Measurements from ENCODE around the gene KIF9.
"Not testable (repeated sequence)": the region's sequence is repeated elsewhere in the genome, so short reads cannot be mapped to it uniquely, and the experiment has no call there.

The KIF9 gene

DNA sequence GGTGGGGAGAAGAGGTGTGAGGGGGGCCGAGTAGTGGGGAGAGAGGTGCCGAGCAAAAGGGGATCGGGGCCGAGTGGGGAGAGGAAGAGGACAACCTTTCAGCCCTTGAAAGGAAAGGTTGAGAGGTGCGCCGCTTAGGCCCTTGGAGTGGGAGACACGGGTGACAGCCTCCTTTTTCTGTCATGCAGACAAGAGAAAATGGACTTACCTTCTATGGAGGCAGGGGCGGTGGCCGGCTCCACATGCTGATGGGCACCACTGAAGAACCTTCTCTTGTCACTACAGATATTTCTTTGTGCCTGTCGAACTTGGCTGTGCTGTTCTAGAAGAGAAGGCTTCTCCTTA is 566 bp upstream of the KIF9 start:
- DNase-seq (ENCODE audit: low spot score in 2 of 2), result peak in 1 of 2 experiments; percentile 46
- Histone ChIP-seq H3K4me3 (peak overlapping the region; percentile 94), H3K9me3 (no peaks in the 10 kb centered on the region), H3K36me3 (replicated peaks) (peaks cover 16% of the 10 kb centered on the region), H3K27me3 (ENCODE audit: low read depth) (no peaks in the 10 kb centered on the region), H3K4me1 (peaks cover 7% of the 10 kb centered on the region)
- in situ Hi-C loops (cut with MboI; ENCODE audit: low sequenced_read_pairs), result no loop called here

GRCh38 chr3:47280519-47280918 is 2.1 kb downstream of the KIF9 start:
- Histone ChIP-seq H3K27me3 (ENCODE audit: low read depth) (no peaks in the 10 kb centered on the region), H3K36me3 (replicated peaks) (no peaks in the 10 kb centered on the region; the same call in 1 of the 2 replicates), H3K9me3 (no peaks in the 10 kb centered on the region), H3K4me1 (peaks cover 6% of the 10 kb centered on the region), H3K4me3 (no peak overlapping the region)
- in situ Hi-C loops (cut with MboI; ENCODE audit: low sequenced_read_pairs), result no loop called here
- no peak for DNase-seq (ENCODE audit: low spot score in 2 of 2)

- no peak overlapping the region for H3K4me3 ChIP-seq
- no peaks in the 10 kb centered on the region; the same call in 1 of the 2 replicates for H3K4me1 ChIP-seq
- DNase-seq (ENCODE audit: low spot score in 2 of 2), result no peak
- H3K36me3 ChIP-seq (replicated peaks), result no peaks in the 10 kb centered on the region
- no peaks in the 10 kb centered on the region for H3K9me3 ChIP-seq
- H3K27me3 ChIP-seq (ENCODE audit: low read depth), result no peaks in the 10 kb centered on the region
- in situ Hi-C loops (cut with MboI; ENCODE audit: low sequenced_read_pairs), result no loop called here
Measured at GRCh38 chr3:47276558-47276957, 6.0 kb downstream of the KIF9 start.

DNA sequence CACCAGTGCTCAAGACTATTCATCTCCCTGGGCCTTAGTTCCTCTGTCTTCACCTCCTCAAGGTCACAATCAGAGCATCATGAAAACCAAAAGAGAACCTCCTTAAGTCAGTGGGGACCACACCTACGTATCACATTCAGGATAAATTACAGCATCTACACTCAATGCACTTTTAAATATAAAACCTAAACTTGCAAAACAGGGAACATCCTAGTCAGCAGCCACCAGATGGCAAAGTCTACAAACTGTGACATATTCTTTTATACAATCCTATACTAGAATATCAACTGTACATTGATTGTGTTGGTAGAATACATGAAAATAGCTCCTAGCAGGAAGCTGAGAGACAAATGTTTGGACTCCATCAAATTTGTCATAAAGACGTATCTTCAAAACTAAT is 7.9 kb downstream of the KIF9 start:
- Histone ChIP-seq H3K4me1 (no peaks in the 10 kb centered on the region), H3K36me3 (replicated peaks) (no peaks in the 10 kb centered on the region), H3K4me3 (no peak overlapping the region), H3K27me3 (ENCODE audit: low read depth) (no peaks in the 10 kb centered on the region), H3K9me3 (no peaks in the 10 kb centered on the region)
- DNase-seq (ENCODE audit: low spot score in 2 of 2), result no peak
- in situ Hi-C loops (cut with MboI; ENCODE audit: low sequenced_read_pairs), result no loop called here

- DNase-seq (ENCODE audit: low spot score in 2 of 2), result no peak
Measured at GRCh38 chr3:47273564-47273963, 9.0 kb downstream of the KIF9 start.

DNA sequence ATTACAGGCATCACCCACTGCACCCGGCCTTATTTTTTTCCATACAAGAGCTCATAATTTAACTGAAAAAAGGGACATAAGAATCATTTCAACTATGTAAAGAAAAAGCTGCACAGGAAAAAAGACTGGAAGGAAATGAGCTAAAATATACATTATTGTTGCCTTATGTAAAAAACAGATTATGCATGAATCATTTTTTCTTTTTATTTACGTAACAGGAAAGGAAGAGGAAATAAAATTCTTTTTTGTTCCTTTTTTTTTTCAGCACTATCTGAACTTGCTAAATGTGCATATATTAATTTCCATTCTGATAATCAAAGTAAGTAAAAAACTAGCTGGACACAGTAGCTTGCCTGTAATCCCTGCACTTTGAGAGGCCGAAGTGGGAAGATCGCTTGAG is 12.1 kb downstream of the KIF9 start:
- no peak for DNase-seq (ENCODE audit: low spot score in 2 of 2)
- H3K4me3 ChIP-seq, result no peak overlapping the region
- no peaks in the 10 kb centered on the region for H3K9me3 ChIP-seq
- in situ Hi-C loops (cut with MboI; ENCODE audit: low sequenced_read_pairs), result no loop called here
- H3K27me3 ChIP-seq (ENCODE audit: low read depth), result no peaks in the 10 kb centered on the region
- no peaks in the 10 kb centered on the region for H3K36me3 ChIP-seq (replicated peaks)
- peaks cover 8% of the 10 kb centered on the region for H3K4me1 ChIP-seq

More at GRCh38 chr3:47273564-47273963, 9.0 kb downstream of the KIF9 start:
- no peaks in the 10 kb centered on the region for H3K27me3 ChIP-seq (ENCODE audit: low read depth)
- no peaks in the 10 kb centered on the region for H3K9me3 ChIP-seq
- H3K4me3 ChIP-seq, result no peak overlapping the region
- H3K4me1 ChIP-seq, result no peaks in the 10 kb centered on the region
- in situ Hi-C loops (cut with MboI; ENCODE audit: low sequenced_read_pairs), result no loop called here
- H3K36me3 ChIP-seq (replicated peaks), result no peaks in the 10 kb centered on the region

GRCh38 chr3:47267490-47267824 is 15.1 kb downstream of the KIF9 start:
- H3K9me3 ChIP-seq, result no peaks in the 10 kb centered on the region
- peaks cover 8% of the 10 kb centered on the region for H3K4me1 ChIP-seq
- H3K27me3 ChIP-seq (ENCODE audit: low read depth), result no peaks in the 10 kb centered on the region
- in situ Hi-C loops (cut with MboI; ENCODE audit: low sequenced_read_pairs), result no loop called here
- DNase-seq (ENCODE audit: low spot score in 2 of 2), result no peak
- H3K36me3 ChIP-seq (replicated peaks), result no peaks in the 10 kb centered on the region
- no peak overlapping the region for H3K4me3 ChIP-seq

DNA sequence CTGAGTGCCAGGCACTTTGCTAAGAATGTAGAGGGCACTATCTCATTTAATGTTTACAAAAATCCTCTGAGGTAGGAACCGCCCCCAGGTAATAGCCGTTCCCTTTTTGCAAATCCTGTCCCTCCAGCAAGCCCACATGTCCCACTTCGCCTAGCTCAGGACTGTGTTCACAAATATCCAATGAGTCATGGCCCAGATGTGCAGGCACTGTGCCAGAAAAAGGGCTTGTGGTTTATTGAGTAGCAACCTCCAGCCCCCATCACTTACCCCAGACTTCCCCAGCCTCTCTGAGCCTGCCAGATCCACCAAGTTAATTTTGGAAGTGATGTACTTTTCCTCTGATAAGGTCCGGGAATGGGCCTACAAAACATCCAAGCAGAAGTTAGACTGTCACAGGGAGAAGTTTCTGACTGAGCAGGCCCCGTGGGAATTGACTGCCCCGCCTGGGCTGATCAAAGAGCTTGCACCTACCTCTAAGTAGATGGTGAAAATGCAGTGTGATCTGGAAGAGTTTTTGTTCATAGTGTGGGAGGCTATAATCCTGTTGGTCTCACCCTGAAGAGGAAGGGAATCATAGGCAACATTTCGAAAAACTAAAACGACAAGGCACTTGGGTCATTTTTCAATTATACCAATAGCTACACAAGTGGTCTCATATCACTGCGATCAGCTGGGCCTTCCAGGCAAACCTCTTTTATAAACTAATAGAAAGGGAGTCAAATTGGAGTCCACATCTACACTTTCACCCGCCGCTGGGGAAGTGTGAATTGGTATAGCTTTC is 15.7 kb downstream of the KIF9 start:
- H3K36me3 ChIP-seq (replicated peaks), result no peaks in the 10 kb centered on the region
- H3K27me3 ChIP-seq (ENCODE audit: low read depth), result no peaks in the 10 kb centered on the region
- peaks cover 8% of the 10 kb centered on the region for H3K4me1 ChIP-seq
- H3K4me3 ChIP-seq, result no peak overlapping the region
- in situ Hi-C loops (cut with MboI; ENCODE audit: low sequenced_read_pairs), result no loop called here
- peak; percentile 25 to 84 for DNase-seq (ENCODE audit: low spot score in 2 of 2)
- no peaks in the 10 kb centered on the region for H3K9me3 ChIP-seq

- no peak for DNase-seq (ENCODE audit: low spot score in 2 of 2)
- H3K9me3 ChIP-seq, result no peaks in the 10 kb centered on the region
- peaks cover 15% of the 10 kb centered on the region for H3K4me1 ChIP-seq
- H3K4me3 ChIP-seq, result no peak overlapping the region
- H3K27me3 ChIP-seq (ENCODE audit: low read depth), result no peaks in the 10 kb centered on the region
- no peaks in the 10 kb centered on the region for H3K36me3 ChIP-seq (replicated peaks)
- in situ Hi-C loops (cut with MboI; ENCODE audit: low sequenced_read_pairs), result no loop called here
Measured at GRCh38 chr3:47265725-47266428, 16.7 kb downstream of the KIF9 start.

DNA sequence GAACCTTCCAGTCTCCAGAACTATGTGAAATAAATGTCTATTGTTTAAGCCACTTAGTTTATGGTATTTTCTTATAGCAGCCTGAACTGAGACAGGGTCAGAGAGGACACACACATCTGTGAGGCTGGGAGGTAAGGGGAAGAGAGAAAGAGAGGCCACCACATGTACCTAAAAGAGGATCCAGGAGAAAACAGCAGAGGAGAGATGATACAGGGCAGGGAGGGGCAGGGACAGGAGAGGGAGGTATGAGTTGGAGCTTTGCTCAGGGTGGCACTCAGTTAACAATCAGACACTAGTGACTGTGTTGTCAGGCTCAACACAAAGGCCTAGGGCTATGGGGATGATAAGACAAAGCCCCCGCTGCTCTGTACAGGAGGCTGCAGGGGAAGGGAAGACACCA is 17.6 kb downstream of the KIF9 start:
- H3K36me3 ChIP-seq (replicated peaks), result no peaks in the 10 kb centered on the region
- no peak for DNase-seq (ENCODE audit: low spot score in 2 of 2)
- in situ Hi-C loops (cut with MboI; ENCODE audit: low sequenced_read_pairs), result no loop called here
- H3K9me3 ChIP-seq, result no peaks in the 10 kb centered on the region
- no peak overlapping the region for H3K4me3 ChIP-seq
- H3K27me3 ChIP-seq (ENCODE audit: low read depth), result no peaks in the 10 kb centered on the region
- H3K4me1 ChIP-seq, result peaks cover 22% of the 10 kb centered on the region

DNA sequence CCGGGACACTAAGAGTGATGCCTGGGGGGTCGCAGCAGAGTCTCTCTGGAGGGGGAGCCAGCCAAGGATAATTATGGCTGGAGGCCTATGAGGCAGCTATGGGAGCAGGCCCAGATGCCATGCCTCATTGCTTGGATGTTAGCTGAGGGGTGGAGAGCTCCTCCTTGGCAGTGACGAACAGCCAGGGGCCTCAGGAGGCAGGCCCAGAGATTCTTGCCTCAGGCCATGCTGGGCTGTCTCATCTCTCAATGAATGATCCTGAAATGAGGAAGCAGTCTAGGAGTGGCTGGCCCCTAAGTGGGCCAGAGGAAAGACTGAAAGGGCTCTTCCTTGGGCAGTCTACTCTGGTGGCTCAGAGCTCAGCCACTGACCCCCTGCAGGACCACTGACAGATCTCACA is 21.3 kb downstream of the KIF9 start:
- Histone ChIP-seq H3K36me3 (replicated peaks) (no peaks in the 10 kb centered on the region), H3K4me1 (peaks cover 32% of the 10 kb centered on the region), H3K4me3 (no peak overlapping the region), H3K27me3 (ENCODE audit: low read depth) (no peaks in the 10 kb centered on the region), H3K9me3 (no peaks in the 10 kb centered on the region)
- peak in 1 of 2 experiments; percentile 57 for DNase-seq (ENCODE audit: low spot score in 2 of 2)
- in situ Hi-C loops (cut with MboI; ENCODE audit: low sequenced_read_pairs), result no loop called here

DNA sequence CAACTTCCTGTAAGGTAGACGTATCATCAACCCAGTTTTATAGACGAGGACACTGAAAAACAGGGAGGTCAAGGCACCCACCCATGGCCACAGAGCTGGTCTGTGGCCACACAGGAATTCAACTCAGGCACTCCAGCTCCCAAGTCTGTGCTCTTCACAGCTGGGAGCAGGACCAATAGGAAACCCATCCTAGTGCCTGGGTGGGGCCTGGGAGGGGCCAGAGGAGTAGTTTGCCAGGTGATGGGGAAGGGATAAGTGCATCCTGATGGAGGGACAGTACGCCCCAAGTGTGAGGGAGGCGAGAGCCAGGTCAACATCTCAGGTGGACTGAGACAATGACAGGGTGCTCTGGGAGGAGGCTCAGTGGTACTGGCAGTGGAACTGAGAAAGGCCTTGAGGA is 22.0 kb downstream of the KIF9 start:
- H3K27me3 ChIP-seq (ENCODE audit: low read depth), result no peaks in the 10 kb centered on the region
- peak in 1 of 2 experiments; percentile 30 for DNase-seq (ENCODE audit: low spot score in 2 of 2)
- in situ Hi-C loops (cut with MboI; ENCODE audit: low sequenced_read_pairs), result no loop called here
- peaks cover 31% of the 10 kb centered on the region for H3K4me1 ChIP-seq
- H3K36me3 ChIP-seq (replicated peaks), result no peaks in the 10 kb centered on the region
- H3K9me3 ChIP-seq, result no peaks in the 10 kb centered on the region
- no peak overlapping the region for H3K4me3 ChIP-seq

- Histone ChIP-seq H3K27me3 (ENCODE audit: low read depth) (no peaks in the 10 kb centered on the region), H3K36me3 (replicated peaks) (no peaks in the 10 kb centered on the region), H3K4me1 (peaks cover 31% of the 10 kb centered on the region), H3K4me3 (no peak overlapping the region), H3K9me3 (no peaks in the 10 kb centered on the region)
- in situ Hi-C loops (cut with MboI; ENCODE audit: low sequenced_read_pairs), result loop anchor here (10.0 kb wide), 1 partner anchor 66 kb away; no protein-coding TSS in a partner anchor
- DNase-seq (ENCODE audit: low spot score in 2 of 2), result peak in 1 of 2 experiments; percentile 15
Measured at GRCh38 chr3:47259114-47259513, 23.5 kb downstream of the KIF9 start.

DNA sequence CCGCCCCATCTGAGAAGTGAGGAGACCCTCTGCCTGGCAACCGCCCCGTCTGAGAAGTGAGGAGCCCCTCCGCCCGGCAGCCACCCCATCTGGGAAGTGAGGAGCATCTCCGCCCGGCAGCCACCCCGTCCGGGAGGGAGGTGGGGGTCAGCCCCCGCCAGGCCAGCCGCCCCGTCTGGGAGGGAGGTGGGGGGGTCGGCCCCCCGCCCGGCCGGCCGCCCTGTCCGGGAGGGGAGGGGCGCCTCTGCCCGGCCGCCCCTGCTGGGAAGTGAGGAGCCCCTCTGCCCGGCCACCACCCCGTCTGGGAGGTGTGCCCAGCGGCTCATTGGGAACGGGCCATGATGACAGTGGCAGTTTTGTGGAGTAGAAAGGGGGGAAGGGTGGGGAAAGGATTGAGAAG is 26.3 kb downstream of the KIF9 start:
- not testable (repeated sequence) for H3K36me3 ChIP-seq (replicated peaks); H3K27me3 ChIP-seq (ENCODE audit: low read depth); H3K4me3 ChIP-seq; H3K9me3 ChIP-seq; DNase-seq (ENCODE audit: low spot score in 2 of 2)
- in situ Hi-C loops (cut with MboI; ENCODE audit: low sequenced_read_pairs), result loop anchor here (10.0 kb wide), 1 partner anchor 68 kb away; no protein-coding TSS in a partner anchor
- peaks cover 41% of the 10 kb centered on the region for H3K4me1 ChIP-seq
